Immature natural killer cell (primary cell): ENCODE measurements around the gene KRT83. TPM values are rescaled to one million over a fixed set of nuclear protein-coding genes. Genes with fewer than 3 reads are reported as not detected.

Experiments
- polyA plus RNA-seq, 3 donors: library from polyadenylated mRNA; unstranded; fragments of 300-500 nt; fragmentation: Illumina TruSeq; gene quantifications; one replicate each; pipeline ENCODE4 v1.2.3, GENCODE V29; 2021

KRT83 gene
- polyA plus RNA-seq, 3 donors from 2014 or later, result not detected

Other genes with a start within 250 kb of the KRT83 start
- gene SMIM41, start 241.7 kb downstream of the KRT83 start, polyA plus RNA-seq, result not detected
- gene KRT80, start 129.4 kb downstream of the KRT83 start, polyA plus RNA-seq, result not detected
- gene KRT7, start 88.2 kb downstream of the KRT83 start, polyA plus RNA-seq, result not detected
- 10 to 100 TPM in 2 of 3 donors, 1 to 10 TPM in 1; 6.6 to 13.1 (median 12.5) TPM for gene KRT86, start 46.8 kb downstream of the KRT83 start, polyA plus RNA-seq
- gene KRT81, start 29.9 kb downstream of the KRT83 start, polyA plus RNA-seq, result 1 to 10 TPM; 2.2 to 3.7 (median 3.6) TPM
- not detected for gene KRT85, start 46.1 kb upstream of the KRT83 start, polyA plus RNA-seq
- gene KRT84, start 64.3 kb upstream of the KRT83 start, polyA plus RNA-seq, result not detected
- not detected for gene KRT82, start 84.9 kb upstream of the KRT83 start, polyA plus RNA-seq
- not detected for gene KRT75, start 113.0 kb upstream of the KRT83 start, polyA plus RNA-seq
- under 1 TPM in 1 of 3 donors, not detected in 2; 0.82 TPM for gene KRT6B, start 130.7 kb upstream of the KRT83 start, polyA plus RNA-seq
- not detected for gene KRT6C, start 152.4 kb upstream of the KRT83 start, polyA plus RNA-seq
- not detected for gene KRT6A, start 171.9 kb upstream of the KRT83 start, polyA plus RNA-seq
- not detected for gene KRT5, start 199.0 kb upstream of the KRT83 start, polyA plus RNA-seq
- gene KRT71, start 231.7 kb upstream of the KRT83 start, polyA plus RNA-seq, result not detected